IMR-90 (cell line): Measurements from ENCODE around the gene TPM3.

Source experiments
- BHLHE40 ChIP-seq: fragments of 150-350 bp; IDR thresholded peaks from 2 replicates; pipeline ENCODE4 v1.6.1; 2016; ENCODE audit warnings: mild to moderate bottlenecking, low read depth, low read length
- CHD1 ChIP-seq: IDR thresholded peaks from 2 replicates; pipeline ENCODE4 v1.6.1; 2012; ENCODE audit warnings: low read depth, low read length, improper control_type of control experiment
- POLR2A ChIP-seq: IDR thresholded peaks from 2 replicates; pipeline ENCODE4 v1.6.1; 2012; ENCODE audit warnings: mild to moderate bottlenecking, low read depth, low read length
- RAD21 ChIP-seq: IDR thresholded peaks from 2 replicates; pipeline ENCODE4 v1.6.1; 2012; ENCODE audit warnings: low read length, improper control_type of control experiment
- RFX5 ChIP-seq: IDR thresholded peaks from 2 replicates; pipeline ENCODE4 v1.8.0; 2012; ENCODE audit warnings: low read depth, mild to moderate bottlenecking, low read length, moderate library complexity
- TF ChIP-seq, protein P1 (sequence below): conservative IDR thresholded peaks from 2 replicates; pipeline ENCODE4 v1.5.1; 2012; ENCODE audit warnings: mild to moderate bottlenecking, low read depth, low read length, improper control_type of control experiment

DNA sequence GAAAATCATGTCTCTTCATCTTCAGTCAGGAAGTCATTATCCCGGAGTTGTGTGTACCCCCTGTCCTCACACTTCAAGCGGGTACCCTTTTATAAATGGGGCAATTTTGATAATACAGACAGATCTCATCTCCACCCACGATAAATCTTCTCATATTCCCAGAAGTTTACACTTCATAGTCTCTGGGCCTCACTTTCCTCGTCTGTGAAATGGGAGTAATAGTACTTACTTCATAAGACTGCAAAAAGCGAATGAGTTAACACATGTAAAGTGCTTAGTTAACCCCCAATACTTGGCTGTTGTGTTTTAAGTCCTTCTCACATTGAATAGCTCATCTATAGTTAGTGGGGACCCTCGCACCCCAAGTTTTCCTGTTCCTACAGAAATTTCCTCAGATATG is 37.8 kb downstream of the TPM3 start:
- TF ChIP-seq, protein P1, sequence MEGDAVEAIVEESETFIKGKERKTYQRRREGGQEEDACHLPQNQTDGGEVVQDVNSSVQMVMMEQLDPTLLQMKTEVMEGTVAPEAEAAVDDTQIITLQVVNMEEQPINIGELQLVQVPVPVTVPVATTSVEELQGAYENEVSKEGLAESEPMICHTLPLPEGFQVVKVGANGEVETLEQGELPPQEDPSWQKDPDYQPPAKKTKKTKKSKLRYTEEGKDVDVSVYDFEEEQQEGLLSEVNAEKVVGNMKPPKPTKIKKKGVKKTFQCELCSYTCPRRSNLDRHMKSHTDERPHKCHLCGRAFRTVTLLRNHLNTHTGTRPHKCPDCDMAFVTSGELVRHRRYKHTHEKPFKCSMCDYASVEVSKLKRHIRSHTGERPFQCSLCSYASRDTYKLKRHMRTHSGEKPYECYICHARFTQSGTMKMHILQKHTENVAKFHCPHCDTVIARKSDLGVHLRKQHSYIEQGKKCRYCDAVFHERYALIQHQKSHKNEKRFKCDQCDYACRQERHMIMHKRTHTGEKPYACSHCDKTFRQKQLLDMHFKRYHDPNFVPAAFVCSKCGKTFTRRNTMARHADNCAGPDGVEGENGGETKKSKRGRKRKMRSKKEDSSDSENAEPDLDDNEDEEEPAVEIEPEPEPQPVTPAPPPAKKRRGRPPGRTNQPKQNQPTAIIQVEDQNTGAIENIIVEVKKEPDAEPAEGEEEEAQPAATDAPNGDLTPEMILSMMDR = no peak
- TF ChIP-seq POLR2A = no peak
- no peak for TF ChIP-seq CHD1
- TF ChIP-seq RAD21 = no peak
- no peak for TF ChIP-seq RFX5
- TF ChIP-seq BHLHE40 = no peak
